Panc1 (cell line): Measurements from ENCODE around the gene ARMC2.

Experiments used
- CTCF ChIP-seq: fragments of 450-650 bp; IDR thresholded peaks from 2 replicates; pipeline ENCODE4 v1.5.1; 2017; ENCODE audit warnings: mild to moderate bottlenecking
- SIN3A ChIP-seq: IDR thresholded peaks from 2 replicates; pipeline ENCODE4 v1.6.1; 2012; ENCODE audit warnings: low read depth, mild to moderate bottlenecking, low read length, moderate library complexity, borderline replicate concordance; ENCODE audit not compliant: insufficient read depth
- TCF7L2 ChIP-seq: IDR thresholded peaks from 2 replicates; pipeline ENCODE4 v1.6.1; 2011; ENCODE audit warnings: mild to moderate bottlenecking, low read depth, low read length, inconsistent platforms

- no peak for TF ChIP-seq TCF7L2
- TF ChIP-seq CTCF: no peak
- TF ChIP-seq SIN3A: no peak
These were observed 120.4 kb downstream of the ARMC2 start for GRCh38 chr6:108968325-108969316.
